CD4-positive, alpha-beta memory T cell (primary cell): Measurements from ENCODE around the gene MMP14. TPM values are rescaled to one million over a fixed set of nuclear protein-coding genes. Genes with fewer than 3 reads are reported as not detected.

Experiments
- CTCF ChIA-PET: fragments of 350-600 bp; sonication (Branson Sonifier 250); formaldehyde crosslinking; loops from one replicate; lab custom pipeline; 2021; ENCODE audit warnings: inconsistent platforms; ENCODE audit not compliant: partially characterized antibody; lab: Charles Lee
- POLR2A ChIA-PET: fragments of 350-600 bp; sonication (Branson Sonifier 250); formaldehyde crosslinking; loops from one replicate; lab custom pipeline; 2021; ENCODE audit not compliant: partially characterized antibody; lab: Charles Lee
- DNase-seq, 5 donors: peaks; one replicate each; pipeline versions ENCODE4 v3.0.0 to v3.0.0-alpha.2; 2020 to 2022; ENCODE audit warnings: mixed read lengths in 1 of 5
- H3K27ac ChIP-seq: one replicate; pipeline ENCODE4 v1.7.0; 2013; ENCODE audit warnings: low read depth, low read length
- H3K27me3 ChIP-seq: 2 replicates; pipeline ENCODE4 v1.7.0; 2013; ENCODE audit warnings: mild to moderate bottlenecking, low read length, moderate library complexity; ENCODE audit not compliant: insufficient read depth
- H3K36me3 ChIP-seq: 2 replicates; pipeline ENCODE4 v1.7.0; 2013; ENCODE audit warnings: mild to moderate bottlenecking, low read length, moderate library complexity; ENCODE audit not compliant: insufficient read depth
- H3K4me1 ChIP-seq: 2 replicates; pipeline ENCODE4 v1.7.0; 2013; ENCODE audit warnings: mild to moderate bottlenecking, low read length, moderate library complexity; ENCODE audit not compliant: insufficient read depth
- H3K4me3 ChIP-seq, 2 donors: one replicate each; pipeline ENCODE4 v1.7.0; 2013; ENCODE audit warnings: low read length in 2 of 2, mild to moderate bottlenecking in 1 of 2
- H3K9me3 ChIP-seq, 2 donors: one replicate each; pipeline ENCODE4 v1.7.0; 2013; ENCODE audit warnings: low read length in 2 of 2, control low read depth in 1 of 2; ENCODE audit not compliant: control insufficient read depth in 1 of 2
- H3K27ac Mint-ChIP-seq, 7 donors: one replicate each; pipeline ENCODE4 v1.8.0; 2020 to 2021; ENCODE audit warnings: mixed read lengths in 7 of 7, mild to moderate bottlenecking in 6 of 7, inconsistent platforms in 3 of 7, moderate library complexity in 3 of 7
- H3K27me3 Mint-ChIP-seq, 2 donors: one replicate each; pipeline ENCODE4 v1.8.0; 2020 to 2021; ENCODE audit warnings: mixed read lengths in 2 of 2
- H3K36me3 Mint-ChIP-seq, 2 donors: one replicate each; pipeline ENCODE4 v1.8.0; 2020 to 2021; ENCODE audit warnings: mixed read lengths in 2 of 2, inconsistent platforms in 1 of 2, mild to moderate bottlenecking in 1 of 2
- H3K4me1 Mint-ChIP-seq, 4 donors: one replicate each; pipeline ENCODE4 v1.8.0; 2020 to 2021; ENCODE audit warnings: mixed read lengths in 4 of 4, mild to moderate bottlenecking in 1 of 4
- H3K4me3 Mint-ChIP-seq, 8 donors: one replicate each; pipeline ENCODE4 v1.8.0; 2020 to 2021; ENCODE audit warnings: mixed read lengths in 8 of 8, mild to moderate bottlenecking in 7 of 8, moderate library complexity in 6 of 8, inconsistent platforms in 3 of 8
- H3K9me3 Mint-ChIP-seq, 8 donors: one replicate each; pipeline ENCODE4 v1.8.0; 2020 to 2021; ENCODE audit warnings: mixed read lengths in 8 of 8, mild to moderate bottlenecking in 5 of 8, inconsistent platforms in 3 of 8, moderate library complexity in 1 of 8
- intact Hi-C: fragments of 100-400 bp; cut with micrococcal nuclease; formaldehyde crosslinking; loops from one replicate; pipeline ENCODE4 v1.15.1; 2023
- polyA plus RNA-seq, 2 donors: library from polyadenylated mRNA; unstranded; fragments of 300-500 nt; fragmentation: Illumina TruSeq; gene quantifications; one replicate each; pipeline ENCODE4 v1.2.3, GENCODE V29; 2021
- total RNA-seq, 2 experiments: library from RNA; stranded (reverse); gene quantifications; one replicate each; pipeline ENCODE4 v1.2.3, GENCODE V29; 2021

Gene MMP14
- total and polyA plus RNA-seq, 4 experiments from 2014 or later = 3.0 to 3.8 TPM; not detected in 2

DNA sequence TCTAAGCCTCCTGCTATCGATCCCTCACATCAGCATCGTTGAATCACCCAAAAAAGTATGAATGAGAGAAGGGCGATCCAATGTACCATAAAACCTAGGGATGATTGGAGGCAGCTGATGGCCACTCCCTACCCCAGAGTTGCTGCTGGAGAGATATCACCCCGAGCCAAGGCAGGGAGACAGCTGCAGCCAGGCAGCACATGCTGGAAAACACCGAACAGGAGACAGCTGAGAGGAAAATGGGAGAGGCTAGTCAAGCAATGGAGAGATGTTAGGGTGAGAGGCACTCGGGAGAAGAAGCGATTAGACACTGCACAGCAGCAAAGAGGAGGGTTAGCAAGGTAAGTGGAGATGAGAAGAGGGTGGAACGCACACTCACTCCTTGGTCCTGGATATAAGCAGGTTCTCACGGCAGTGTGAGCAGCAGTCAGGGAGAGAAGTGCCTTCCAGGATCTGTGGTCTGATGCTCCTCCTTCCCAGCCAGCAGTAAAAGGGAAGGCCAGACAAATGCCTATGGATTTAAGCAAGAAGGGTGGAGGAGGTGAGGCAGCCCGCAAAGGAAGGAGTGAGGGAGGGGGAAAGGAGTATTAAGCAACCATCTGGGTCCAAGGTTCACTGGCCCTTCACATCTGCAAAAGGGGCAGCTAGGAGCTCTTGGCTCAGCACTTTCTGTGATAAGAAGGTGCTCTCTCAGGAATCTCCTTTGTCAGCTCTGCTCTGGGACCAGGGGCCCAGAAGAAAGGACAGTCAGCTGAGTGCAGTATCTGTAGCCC lies 21.3 kb upstream of the MMP14 start, which contains the start of gene SLC7A7:
SLC7A7 (minus strand) TSS at position 495 of the 773 bp plus-strand sequence. CDS start 2,037 bp downstream, outside the sequence.
- Histone ChIP-seq H3K4me3 (no peak within 1 kb of the TSS), H3K4me1 (no peaks in the 10 kb centered on the region)

DNA sequence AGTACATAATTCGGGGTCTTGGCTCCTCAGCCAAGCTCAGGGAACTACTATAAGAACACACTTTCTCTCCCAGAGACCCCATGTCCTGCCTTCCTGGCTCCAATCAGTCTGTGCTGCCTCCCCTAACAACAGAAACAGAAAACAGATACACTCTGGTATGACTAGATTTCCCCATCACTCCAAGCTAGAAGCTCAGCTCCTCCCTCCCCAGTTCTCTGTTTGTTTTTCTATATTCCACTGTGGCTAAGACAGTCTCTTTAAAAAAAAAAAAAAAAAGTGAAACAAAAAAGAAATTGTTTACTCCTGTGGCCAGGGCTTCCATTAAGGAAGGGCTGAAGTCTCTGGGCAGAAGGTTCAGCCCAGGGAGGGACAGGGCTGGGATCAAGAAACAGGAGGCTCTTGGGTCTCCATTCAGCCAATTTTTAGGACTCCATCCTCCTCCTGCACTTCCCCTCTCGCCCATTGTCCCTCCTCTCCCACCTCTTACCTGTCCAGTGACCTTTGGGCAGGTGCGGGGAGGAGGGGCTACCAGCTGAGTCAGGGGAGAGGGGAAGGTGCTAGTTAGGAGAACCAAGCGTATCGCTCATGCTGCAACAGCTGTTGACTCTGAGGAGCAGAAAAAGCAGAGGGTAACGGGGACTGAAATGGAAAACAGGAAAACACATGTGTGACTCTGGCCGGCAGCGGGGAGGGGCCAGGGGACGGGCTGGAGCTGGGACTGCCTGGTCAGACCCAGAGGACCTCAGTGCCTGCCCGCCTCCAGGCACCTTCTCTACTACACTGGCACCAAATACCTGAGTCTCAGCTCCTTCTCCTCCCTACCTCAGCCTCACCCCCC lies 17.0 kb upstream of the MMP14 start:
- Histone ChIP-seq H3K4me3 (no peak overlapping the region), H3K9me3 (no peaks in the 10 kb centered on the region), H3K36me3 (no peaks in the 10 kb centered on the region), H3K4me1 (peaks cover under 1% of the 10 kb centered on the region), H3K27ac (no peak overlapping the region), H3K27me3 (no peaks in the 10 kb centered on the region)
- Mint-ChIP-seq H3K9me3 (no peaks in the 10 kb centered on the region), H3K27me3 (peaks cover 5 to 16% of the 10 kb centered on the region in 2 donors), H3K27ac (no peak overlapping the region), H3K4me1 (peaks cover 8 to 23% (median 9%) of the 10 kb centered on the region in 4 donors), H3K36me3 (no peaks in the 10 kb centered on the region), H3K4me3 (no peak overlapping the region)
- no peak for DNase-seq
- POLR2A ChIA-PET = interaction anchor here (0.6 to 1.1 kb wide), 2 partner anchors 11 to 248 kb away, joined by 3 to 4 read pairs; no protein-coding TSS in a partner anchor
- CTCF ChIA-PET = interaction anchor here (0.8 to 13.9 kb wide), 7 partner anchors 8 to 906 kb away, joined by 3 to 403 read pairs (median 4); partner anchors contain the start of genes AJUBA and LRP10
- intact Hi-C loops = no loop called here

More for the DNA sequence above, 21.3 kb upstream of the MMP14 start, which contains the start of gene SLC7A7:
- peaks cover 3 to 6% of the 10 kb centered on the region in 2 donors for H3K27me3 Mint-ChIP-seq
- H3K4me3 Mint-ChIP-seq = no peak within 1 kb of the TSS
- no peaks in the 10 kb centered on the region for H3K27me3 ChIP-seq
- H3K36me3 ChIP-seq = no peaks in the 10 kb centered on the region
- CTCF ChIA-PET = interaction anchor here (1.6 to 1.8 kb wide), 2 partner anchors 8 to 244 kb away, joined by 4 to 9 read pairs; no protein-coding TSS in a partner anchor
- POLR2A ChIA-PET = no interaction called here
- peak within 1 kb of the TSS in 3 of 7 donors; percentile 19 to 93 (median 72) for H3K27ac Mint-ChIP-seq
- H3K9me3 ChIP-seq = no peaks in the 10 kb centered on the region
- intact Hi-C loops = no loop called here
- DNase-seq = no peak
- peaks cover 0 to 12% (median 3%) of the 10 kb centered on the region in 4 donors for H3K4me1 Mint-ChIP-seq
- H3K9me3 Mint-ChIP-seq = no peaks in the 10 kb centered on the region
- no peaks in the 10 kb centered on the region for H3K36me3 Mint-ChIP-seq
- H3K27ac ChIP-seq = no peak within 1 kb of the TSS

DNA sequence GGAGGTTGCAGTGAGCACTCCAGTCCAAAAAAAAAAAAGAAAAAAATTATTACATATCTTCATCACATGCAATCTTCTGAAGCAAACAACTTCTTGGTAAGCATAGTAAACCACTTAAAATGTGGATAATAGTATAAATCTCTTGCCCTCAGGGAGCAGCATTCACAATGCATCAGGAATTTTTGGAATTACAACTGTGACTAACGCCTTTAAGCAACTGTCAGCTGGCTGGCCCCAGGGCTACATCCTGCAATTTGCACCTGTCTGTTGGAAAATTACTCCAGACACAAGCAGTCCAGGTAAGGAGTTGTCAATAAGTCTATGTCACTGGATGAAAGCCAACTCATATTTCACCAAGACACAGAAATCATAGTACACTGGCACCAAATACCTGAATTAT lies 15.7 kb upstream of the MMP14 start:
- Mint-ChIP-seq H3K4me1 (peaks cover 8 to 23% (median 12%) of the 10 kb centered on the region in 4 donors), H3K4me3 (peak overlapping the region in 1 of 8 donors; percentile 25), H3K9me3 (no peaks in the 10 kb centered on the region), H3K27me3 (peaks cover 6 to 16% of the 10 kb centered on the region in 2 donors), H3K36me3 (no peaks in the 10 kb centered on the region), H3K27ac (no peak overlapping the region)
- H3K27me3 ChIP-seq = no peaks in the 10 kb centered on the region
- no peak for DNase-seq
- H3K27ac ChIP-seq = no peak overlapping the region
- ChIA-PET POLR2A (no interaction called here), CTCF (interaction anchor here (1.1 to 13.9 kb wide), 5 partner anchors 36 to 250 kb away, joined by 4 to 403 read pairs (median 38); partner anchors contain the start of gene LRP10)
- intact Hi-C loops = loop anchor here (5.0 kb wide), 1 partner anchor 237 kb away; the partner anchor contains the start of gene CDH24
- H3K4me3 ChIP-seq = no peak overlapping the region
- no peaks in the 10 kb centered on the region for H3K9me3 ChIP-seq
- no peaks in the 10 kb centered on the region for H3K36me3 ChIP-seq
- H3K4me1 ChIP-seq = peaks cover 7% of the 10 kb centered on the region

DNA sequence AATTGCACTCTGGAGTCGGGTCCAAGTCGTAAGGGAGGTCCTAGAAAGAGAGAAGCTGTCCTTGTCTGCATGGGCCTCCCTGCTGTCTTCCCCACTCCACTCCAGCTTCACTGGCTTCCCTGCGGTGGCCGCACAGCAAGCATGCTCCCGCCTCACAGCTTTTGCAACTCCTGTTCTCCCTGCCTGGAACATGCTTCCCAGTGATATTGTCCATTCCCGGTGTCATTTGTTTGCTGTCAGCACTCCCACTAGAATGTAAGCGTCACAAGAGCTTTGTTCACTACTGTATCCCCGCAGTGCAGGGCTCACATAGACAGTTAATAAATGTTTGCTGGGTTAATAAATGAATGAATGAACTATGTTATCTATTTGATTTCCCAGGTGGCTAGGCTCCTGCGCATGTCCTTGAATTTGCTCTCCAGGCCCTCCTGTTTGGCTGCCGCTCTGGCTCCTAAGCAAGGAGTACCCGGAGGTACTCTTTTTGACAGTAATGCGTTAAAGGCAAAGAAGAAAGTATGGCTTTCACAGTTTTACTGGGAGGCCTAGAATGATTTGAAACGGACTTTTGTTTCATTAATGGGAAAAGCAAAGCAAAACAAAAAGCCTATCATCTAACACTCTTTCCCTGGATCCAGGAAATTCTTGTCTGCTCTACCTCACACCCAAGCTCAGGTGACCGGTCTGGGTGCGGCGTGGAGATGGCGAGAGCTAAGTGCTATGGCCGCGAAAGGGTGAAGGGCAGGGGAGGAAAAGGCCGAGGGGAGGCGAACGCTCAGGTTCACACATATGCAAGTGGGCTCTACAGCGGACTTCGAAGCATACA lies 15.0 kb upstream of the MMP14 start:
- Histone ChIP-seq H3K27me3 (no peaks in the 10 kb centered on the region), H3K4me3 (no peak overlapping the region), H3K4me1 (peaks cover 7% of the 10 kb centered on the region), H3K9me3 (no peaks in the 10 kb centered on the region), H3K36me3 (no peaks in the 10 kb centered on the region), H3K27ac (no peak overlapping the region)
- Mint-ChIP-seq H3K9me3 (no peaks in the 10 kb centered on the region), H3K4me3 (peak overlapping the region in 2 of 8 donors; percentile 39 to 62), H3K27ac (no peak overlapping the region), H3K36me3 (no peaks in the 10 kb centered on the region), H3K27me3 (peaks cover 6 to 16% of the 10 kb centered on the region in 2 donors), H3K4me1 (peaks cover 6 to 22% (median 12%) of the 10 kb centered on the region in 4 donors)
- CTCF ChIA-PET = interaction anchor here (0.6 to 13.9 kb wide), 10 partner anchors 10 to 1599 kb away, joined by 4 to 403 read pairs (median 19); partner anchors contain the start of genes DAD1, LRP10 and MMP14
- no peak for DNase-seq
- POLR2A ChIA-PET = interaction anchor here (2.5 kb wide), 1 partner anchor 98 kb away, joined by 9 read pairs; the partner anchor contains the start of gene RBM23
- intact Hi-C loops = loop anchor here (5.0 kb wide), 1 partner anchor 236 kb away; the partner anchor contains the start of gene CDH24

DNA sequence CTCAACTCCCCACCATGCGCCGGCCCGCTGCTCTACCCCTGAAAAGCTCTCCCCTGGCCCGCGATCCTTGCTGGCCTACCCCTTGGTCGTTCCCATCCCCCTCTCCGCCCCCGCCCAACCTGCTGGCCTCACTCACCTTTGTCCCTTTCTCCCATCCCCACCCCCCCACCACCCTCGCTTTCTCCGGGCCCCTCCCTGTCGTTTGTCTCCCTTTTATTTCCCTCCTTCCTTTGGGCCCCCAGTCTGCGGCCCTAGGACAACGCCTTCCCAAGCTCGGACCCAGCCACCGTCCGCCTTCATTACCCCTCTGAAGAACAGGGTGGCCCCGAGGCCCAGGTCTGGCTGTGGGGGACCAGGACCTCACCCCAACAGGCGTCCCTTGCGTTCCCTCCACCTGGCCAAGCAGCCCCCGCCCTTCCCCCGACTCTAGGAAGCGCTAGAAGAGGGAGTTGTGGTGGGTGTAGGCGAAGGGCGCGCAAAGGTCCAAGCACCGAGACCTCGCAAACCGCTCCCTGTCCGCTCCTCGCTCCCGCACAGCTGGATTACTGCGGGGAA lies 14.3 kb upstream of the MMP14 start:
- Mint-ChIP-seq H3K9me3 (no peaks in the 10 kb centered on the region), H3K27ac (peak overlapping the region in 1 of 7 donors; percentile 19), H3K27me3 (peaks cover 6 to 16% of the 10 kb centered on the region in 2 donors), H3K36me3 (no peaks in the 10 kb centered on the region), H3K4me3 (peak overlapping the region in 5 of 8 donors; percentile 31 to 75 (median 42)), H3K4me1 (peaks cover 6 to 22% (median 12%) of the 10 kb centered on the region in 4 donors)
- ChIA-PET CTCF (interaction anchor here (0.9 to 13.9 kb wide), 27 partner anchors 9 to 265 kb away, joined by 3 to 403 read pairs (median 7); partner anchors contain the start of genes CDH24, DAD1, LRP10 and MMP14), POLR2A (interaction anchor here (0.5 to 2.5 kb wide), 12 partner anchors 31 to 478 kb away, joined by 3 to 15 read pairs (median 7); partner anchors contain the start of genes DAD1, OXA1L and RBM23)
- H3K36me3 ChIP-seq = no peaks in the 10 kb centered on the region
- H3K27ac ChIP-seq = no peak overlapping the region
- no peak for DNase-seq
- H3K9me3 ChIP-seq = no peaks in the 10 kb centered on the region
- H3K4me3 ChIP-seq = peak overlapping the region in 1 of 2 donors; percentile 27
- peaks cover 7% of the 10 kb centered on the region for H3K4me1 ChIP-seq
- no peaks in the 10 kb centered on the region for H3K27me3 ChIP-seq
- intact Hi-C loops = loop anchor here (5.0 kb wide), 1 partner anchor 235 kb away; the partner anchor contains the start of gene CDH24
